Measurements from ENCODE around the gene OR10K1. TPM values are rescaled to one million over a fixed set of nuclear protein-coding genes. Genes with fewer than 3 reads are reported as not detected.

OR10K1 gene
- polyA plus RNA-seq, 1 donor = 0.04 TPM

Other genes with a start within 250 kb of the OR10K1 start
- gene CD1A, start 207.4 kb upstream of the OR10K1 start, polyA plus RNA-seq (ENCODE audit: insufficient read length) = not detected
- 1.4 TPM for gene CD1C, start 171.9 kb upstream of the OR10K1 start, polyA plus RNA-seq (ENCODE audit: insufficient read length)
- gene CD1B, start 130.3 kb upstream of the OR10K1 start, polyA plus RNA-seq (ENCODE audit: insufficient read length) = not detected
- gene CD1E, start 107.9 kb upstream of the OR10K1 start, polyA plus RNA-seq (ENCODE audit: insufficient read length) = 0.35 TPM
- not detected for gene OR10T2, start 62.4 kb upstream of the OR10K1 start, polyA plus RNA-seq (ENCODE audit: insufficient read length)
- gene OR10K2, start 35.6 kb upstream of the OR10K1 start, polyA plus RNA-seq (ENCODE audit: insufficient read length) = not detected
- not detected for gene OR10R2, start 10.4 kb downstream of the OR10K1 start, polyA plus RNA-seq (ENCODE audit: insufficient read length)
- not detected for gene OR6Y1, start 92.6 kb downstream of the OR10K1 start, polyA plus RNA-seq (ENCODE audit: insufficient read length)
- not detected for gene OR6P1, start 108.7 kb downstream of the OR10K1 start, polyA plus RNA-seq (ENCODE audit: insufficient read length)
- gene OR10X1, start 118.1 kb downstream of the OR10K1 start, polyA plus RNA-seq (ENCODE audit: insufficient read length) = not detected
- gene OR10Z1, start 143.4 kb downstream of the OR10K1 start, polyA plus RNA-seq (ENCODE audit: insufficient read length) = 0.13 TPM
- 3.2 TPM for gene SPTA1, start 224.9 kb downstream of the OR10K1 start, polyA plus RNA-seq (ENCODE audit: insufficient read length)
- not detected for gene OR6K2, start 238.8 kb downstream of the OR10K1 start, polyA plus RNA-seq (ENCODE audit: insufficient read length)

Measured in forelimb muscle (tissue), 1 donor.